Measurements from ENCODE around the gene DPPA5. TPM values are rescaled to one million over a fixed set of nuclear protein-coding genes. Genes with fewer than 3 reads are reported as not detected.
"Not testable (repeated sequence)": the region's sequence is repeated elsewhere in the genome, so short reads cannot be mapped to it uniquely, and the experiment has no call there.

The DPPA5 gene
- total RNA-seq, 1 donor from 2014 or later, result not detected

DNA sequence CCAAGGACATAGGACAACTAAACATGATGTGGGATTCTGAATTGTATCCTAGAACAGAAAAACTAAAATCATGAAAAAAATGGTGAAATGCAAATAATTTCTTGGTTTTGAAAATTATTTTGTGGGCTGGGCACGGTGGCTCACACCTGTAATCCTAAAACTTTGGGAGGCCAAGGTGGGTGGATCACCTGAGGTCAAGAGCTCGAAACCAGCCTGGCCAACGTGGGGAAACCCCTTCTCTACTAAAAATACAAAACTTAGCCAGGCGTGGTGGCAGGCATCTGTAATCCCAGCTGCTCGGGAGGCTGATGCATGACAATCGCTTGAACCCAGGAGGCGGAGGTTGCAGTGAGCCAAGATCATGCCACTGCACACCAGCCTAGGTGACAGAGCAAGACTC lies 50.3 kb downstream of the DPPA5 start:
- not testable (repeated sequence) for DNase-seq (ENCODE audit: low read depth)

Other genes starting within 250 kb of the DPPA5 start
- not detected in 2 replicates for gene KHDC1L, start 128.8 kb downstream of the DPPA5 start, total RNA-seq
- gene KHDC1, start 91.1 kb downstream of the DPPA5 start, total RNA-seq, result 1.5 and 2.8 TPM in 2 replicates
- not detected in 2 replicates for gene KHDC3L, start 8.4 kb upstream of the DPPA5 start, total RNA-seq
- not detected in 2 replicates for gene OOEP, start 15.6 kb upstream of the DPPA5 start, total RNA-seq
- gene DDX43, start 40.6 kb upstream of the DPPA5 start, total RNA-seq, result not detected in 2 replicates
- gene CGAS, start 98.0 kb upstream of the DPPA5 start, total RNA-seq, result 1.1 and 1.8 TPM in 2 replicates
- gene MTO1, start 107.5 kb upstream of the DPPA5 start, total RNA-seq, result 19.8 and 26.0 TPM in 2 replicates
- gene EEF1A1, start 166.8 kb upstream of the DPPA5 start, total RNA-seq, result 10,850 and 11,113 TPM in 2 replicates